ENCODE results near the gene METTL1.
A peak's percentile ranks its signal among the peaks of the same experiment; 100 is the strongest.

Gene METTL1

GRCh38 chr12:57752668-57753000, 19.3 kb downstream of the METTL1 start:
- DNase-seq: no peak

- DNase-seq: peak; percentile 98
Observed at GRCh38 chr12:57751788-57752667, 19.9 kb downstream of the METTL1 start, which contains the start of gene CDK4. TSS of gene CDK4 (minus strand) at chr12:57752310. CDS start at chr12:57751717, 593 bp downstream.

- no peak for DNase-seq
Observed at GRCh38 chr12:57751432-57751787, 20.5 kb downstream of the METTL1 start.

- DNase-seq: no peak
Observed at GRCh38 chr12:57750561-57751431, 21.1 kb downstream of the METTL1 start.

GRCh38 chr12:57749061-57749460, 22.8 kb downstream of the METTL1 start:
- no peak for DNase-seq

GRCh38 chr12:57746025-57746424, 25.9 kb downstream of the METTL1 start:
- DNase-seq: no peak

GRCh38 chr12:57745485-57745881, 26.4 kb downstream of the METTL1 start:
- peak; percentile 57 to 67 (median 57) for DNase-seq

- DNase-seq: peak; percentile 98 to 99 (median 99)
Observed at GRCh38 chr12:57744777-57745484, 27.0 kb downstream of the METTL1 start, which contains the start of gene TSPAN31. TSS of gene TSPAN31 (plus strand) at chr12:57745039. CDS start at chr12:57745155, 116 bp downstream.

GRCh38 chr12:57744194-57744776, 27.6 kb downstream of the METTL1 start:
- DNase-seq: peak; percentile 91 to 93 (median 93)

GRCh38 chr12:57743769-57744168, 28.1 kb downstream of the METTL1 start:
- DNase-seq: no peak

- peak; percentile 44 to 69 (median 50) for DNase-seq
Observed at GRCh38 chr12:57741844-57742738, 29.8 kb downstream of the METTL1 start.

GRCh38 chr12:57741413-57741789, 30.5 kb downstream of the METTL1 start:
- no peak for DNase-seq

- DNase-seq: peak in 1 of 3 donors; percentile 30
Observed at GRCh38 chr12:57740656-57741412, 31.1 kb downstream of the METTL1 start.

- no peak for DNase-seq
Observed at GRCh38 chr12:57739914-57740538, 31.9 kb downstream of the METTL1 start.

GRCh38 chr12:57739387-57739786, 32.5 kb downstream of the METTL1 start:
- DNase-seq: no peak

GRCh38 chr12:57738661-57739237, 33.2 kb downstream of the METTL1 start, which contains the start of gene AGAP2:
TSS of gene AGAP2 (minus strand) at chr12:57738742. CDS start at chr12:57738246, 496 bp downstream.
- no peak for DNase-seq

- no peak for DNase-seq
Observed at GRCh38 chr12:57737467-57738460, 34.1 kb downstream of the METTL1 start.

GRCh38 chr12:57736741-57737466, 35.0 kb downstream of the METTL1 start:
- DNase-seq: no peak
